ENCODE results near the gene STK32A. TPM values are rescaled to one million over a fixed set of nuclear protein-coding genes. Genes with fewer than 3 reads are reported as not detected.
A peak's percentile ranks its signal among the peaks of the same experiment; 100 is the strongest.

STK32A gene
- total and polyA plus RNA-seq, 2 experiments from 2014 or later = 2.4 to 2.8 TPM

DNA sequence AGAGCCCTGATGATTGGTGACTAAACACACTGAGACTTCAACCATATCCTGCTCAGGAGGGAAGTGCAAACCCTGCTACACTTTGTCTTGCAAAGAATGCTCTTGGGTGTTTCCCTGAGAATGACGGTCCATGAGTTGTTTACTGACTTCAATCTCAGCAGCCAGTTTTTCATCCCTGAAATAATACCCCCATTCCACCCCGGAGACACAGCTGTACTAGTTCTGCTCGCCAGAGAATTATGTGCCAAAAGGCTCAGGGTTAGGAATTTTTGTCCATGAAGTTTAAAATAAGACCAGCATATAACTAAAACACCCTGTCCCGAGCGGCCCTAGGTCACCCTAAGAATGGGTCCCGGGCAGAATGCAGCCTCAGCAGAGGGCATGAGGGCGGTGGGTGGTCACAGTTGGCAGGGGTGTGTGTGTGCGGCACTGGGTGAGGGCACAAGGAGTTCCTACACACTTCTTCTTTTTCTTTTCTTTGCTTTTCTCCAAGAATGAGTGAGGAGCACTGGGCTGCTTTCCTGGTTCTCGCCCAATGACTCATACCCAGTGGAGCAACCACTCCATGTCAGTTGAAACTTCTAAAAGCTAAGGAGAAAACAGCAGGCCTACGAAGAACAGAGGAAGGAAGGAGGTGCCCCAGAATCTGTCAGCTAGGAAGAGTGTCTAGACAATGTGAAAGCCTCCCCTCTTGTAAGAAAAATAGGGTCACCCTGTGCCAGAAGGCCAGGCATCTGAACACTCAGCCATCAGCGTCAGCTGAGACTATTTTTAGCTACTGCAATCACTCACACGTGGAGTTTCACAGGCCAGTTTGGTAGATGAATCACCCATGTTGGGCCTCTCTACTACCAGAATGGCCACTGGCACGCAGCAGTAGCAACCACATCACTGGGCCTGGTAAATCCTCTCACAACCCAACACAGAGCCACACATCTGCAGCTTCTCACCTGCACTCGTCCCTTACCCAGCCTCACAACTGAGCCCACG is 169.1 kb downstream of the STK32A start:
- Histone ChIP-seq H2AFZ (no peak overlapping the region), H4K20me1 (replicated peaks; ENCODE audit: insufficient read depth) (peaks cover 37% of the 10 kb centered on the region), H3K4me1 (ENCODE audit: insufficient read depth) (no peaks in the 10 kb centered on the region), H3K79me2 (replicated peaks; ENCODE audit: insufficient read depth) (0 out of 2 replicates have a peak, but pooled peaks cover 19% of the 10 kb centered on the region), H3K9me2 (ENCODE audit: insufficient read depth) (no peaks in the 10 kb centered on the region), H3F3A (replicated peaks; ENCODE audit: low read depth) (peaks cover 27% of the 10 kb centered on the region), H3K4me3 (no peak overlapping the region), H3K27ac (ENCODE audit: low read depth) (peak overlapping the region; percentile 64; the same call in 1 of the 2 replicates), H3K27me3 (ENCODE audit: insufficient read depth) (no peaks in the 10 kb centered on the region), H3K4me2 (no peak overlapping the region), H3K36me3 (ENCODE audit: insufficient read depth) (peaks cover 97% of the 10 kb centered on the region)
- H3K4me1 Mint-ChIP-seq = no peaks in the 10 kb centered on the region
- ATAC-seq (no peak; the same call in 2 of the 3 replicates), DNase-seq (ENCODE audit: low spot score) (no peak)
- TF ChIP-seq, protein P1, sequence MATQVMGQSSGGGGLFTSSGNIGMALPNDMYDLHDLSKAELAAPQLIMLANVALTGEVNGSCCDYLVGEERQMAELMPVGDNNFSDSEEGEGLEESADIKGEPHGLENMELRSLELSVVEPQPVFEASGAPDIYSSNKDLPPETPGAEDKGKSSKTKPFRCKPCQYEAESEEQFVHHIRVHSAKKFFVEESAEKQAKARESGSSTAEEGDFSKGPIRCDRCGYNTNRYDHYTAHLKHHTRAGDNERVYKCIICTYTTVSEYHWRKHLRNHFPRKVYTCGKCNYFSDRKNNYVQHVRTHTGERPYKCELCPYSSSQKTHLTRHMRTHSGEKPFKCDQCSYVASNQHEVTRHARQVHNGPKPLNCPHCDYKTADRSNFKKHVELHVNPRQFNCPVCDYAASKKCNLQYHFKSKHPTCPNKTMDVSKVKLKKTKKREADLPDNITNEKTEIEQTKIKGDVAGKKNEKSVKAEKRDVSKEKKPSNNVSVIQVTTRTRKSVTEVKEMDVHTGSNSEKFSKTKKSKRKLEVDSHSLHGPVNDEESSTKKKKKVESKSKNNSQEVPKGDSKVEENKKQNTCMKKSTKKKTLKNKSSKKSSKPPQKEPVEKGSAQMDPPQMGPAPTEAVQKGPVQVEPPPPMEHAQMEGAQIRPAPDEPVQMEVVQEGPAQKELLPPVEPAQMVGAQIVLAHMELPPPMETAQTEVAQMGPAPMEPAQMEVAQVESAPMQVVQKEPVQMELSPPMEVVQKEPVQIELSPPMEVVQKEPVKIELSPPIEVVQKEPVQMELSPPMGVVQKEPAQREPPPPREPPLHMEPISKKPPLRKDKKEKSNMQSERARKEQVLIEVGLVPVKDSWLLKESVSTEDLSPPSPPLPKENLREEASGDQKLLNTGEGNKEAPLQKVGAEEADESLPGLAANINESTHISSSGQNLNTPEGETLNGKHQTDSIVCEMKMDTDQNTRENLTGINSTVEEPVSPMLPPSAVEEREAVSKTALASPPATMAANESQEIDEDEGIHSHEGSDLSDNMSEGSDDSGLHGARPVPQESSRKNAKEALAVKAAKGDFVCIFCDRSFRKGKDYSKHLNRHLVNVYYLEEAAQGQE (IDR thresholded peaks at IDR 0.05; ENCODE audit: unreplicated experiment) = no peak
- TF ChIP-seq NANOG (IDR thresholded peaks at IDR 0.05; ENCODE audit: borderline replicate concordance) = no peak
- TF ChIP-seq ZNF114 (CRISPR knock-in tag; IDR thresholded peaks at IDR 0.05) = no peak
- no peak for TF ChIP-seq JUNB (IDR thresholded peaks at IDR 0.05; ENCODE audit: unreplicated experiment)
- TF ChIP-seq, protein P2, sequence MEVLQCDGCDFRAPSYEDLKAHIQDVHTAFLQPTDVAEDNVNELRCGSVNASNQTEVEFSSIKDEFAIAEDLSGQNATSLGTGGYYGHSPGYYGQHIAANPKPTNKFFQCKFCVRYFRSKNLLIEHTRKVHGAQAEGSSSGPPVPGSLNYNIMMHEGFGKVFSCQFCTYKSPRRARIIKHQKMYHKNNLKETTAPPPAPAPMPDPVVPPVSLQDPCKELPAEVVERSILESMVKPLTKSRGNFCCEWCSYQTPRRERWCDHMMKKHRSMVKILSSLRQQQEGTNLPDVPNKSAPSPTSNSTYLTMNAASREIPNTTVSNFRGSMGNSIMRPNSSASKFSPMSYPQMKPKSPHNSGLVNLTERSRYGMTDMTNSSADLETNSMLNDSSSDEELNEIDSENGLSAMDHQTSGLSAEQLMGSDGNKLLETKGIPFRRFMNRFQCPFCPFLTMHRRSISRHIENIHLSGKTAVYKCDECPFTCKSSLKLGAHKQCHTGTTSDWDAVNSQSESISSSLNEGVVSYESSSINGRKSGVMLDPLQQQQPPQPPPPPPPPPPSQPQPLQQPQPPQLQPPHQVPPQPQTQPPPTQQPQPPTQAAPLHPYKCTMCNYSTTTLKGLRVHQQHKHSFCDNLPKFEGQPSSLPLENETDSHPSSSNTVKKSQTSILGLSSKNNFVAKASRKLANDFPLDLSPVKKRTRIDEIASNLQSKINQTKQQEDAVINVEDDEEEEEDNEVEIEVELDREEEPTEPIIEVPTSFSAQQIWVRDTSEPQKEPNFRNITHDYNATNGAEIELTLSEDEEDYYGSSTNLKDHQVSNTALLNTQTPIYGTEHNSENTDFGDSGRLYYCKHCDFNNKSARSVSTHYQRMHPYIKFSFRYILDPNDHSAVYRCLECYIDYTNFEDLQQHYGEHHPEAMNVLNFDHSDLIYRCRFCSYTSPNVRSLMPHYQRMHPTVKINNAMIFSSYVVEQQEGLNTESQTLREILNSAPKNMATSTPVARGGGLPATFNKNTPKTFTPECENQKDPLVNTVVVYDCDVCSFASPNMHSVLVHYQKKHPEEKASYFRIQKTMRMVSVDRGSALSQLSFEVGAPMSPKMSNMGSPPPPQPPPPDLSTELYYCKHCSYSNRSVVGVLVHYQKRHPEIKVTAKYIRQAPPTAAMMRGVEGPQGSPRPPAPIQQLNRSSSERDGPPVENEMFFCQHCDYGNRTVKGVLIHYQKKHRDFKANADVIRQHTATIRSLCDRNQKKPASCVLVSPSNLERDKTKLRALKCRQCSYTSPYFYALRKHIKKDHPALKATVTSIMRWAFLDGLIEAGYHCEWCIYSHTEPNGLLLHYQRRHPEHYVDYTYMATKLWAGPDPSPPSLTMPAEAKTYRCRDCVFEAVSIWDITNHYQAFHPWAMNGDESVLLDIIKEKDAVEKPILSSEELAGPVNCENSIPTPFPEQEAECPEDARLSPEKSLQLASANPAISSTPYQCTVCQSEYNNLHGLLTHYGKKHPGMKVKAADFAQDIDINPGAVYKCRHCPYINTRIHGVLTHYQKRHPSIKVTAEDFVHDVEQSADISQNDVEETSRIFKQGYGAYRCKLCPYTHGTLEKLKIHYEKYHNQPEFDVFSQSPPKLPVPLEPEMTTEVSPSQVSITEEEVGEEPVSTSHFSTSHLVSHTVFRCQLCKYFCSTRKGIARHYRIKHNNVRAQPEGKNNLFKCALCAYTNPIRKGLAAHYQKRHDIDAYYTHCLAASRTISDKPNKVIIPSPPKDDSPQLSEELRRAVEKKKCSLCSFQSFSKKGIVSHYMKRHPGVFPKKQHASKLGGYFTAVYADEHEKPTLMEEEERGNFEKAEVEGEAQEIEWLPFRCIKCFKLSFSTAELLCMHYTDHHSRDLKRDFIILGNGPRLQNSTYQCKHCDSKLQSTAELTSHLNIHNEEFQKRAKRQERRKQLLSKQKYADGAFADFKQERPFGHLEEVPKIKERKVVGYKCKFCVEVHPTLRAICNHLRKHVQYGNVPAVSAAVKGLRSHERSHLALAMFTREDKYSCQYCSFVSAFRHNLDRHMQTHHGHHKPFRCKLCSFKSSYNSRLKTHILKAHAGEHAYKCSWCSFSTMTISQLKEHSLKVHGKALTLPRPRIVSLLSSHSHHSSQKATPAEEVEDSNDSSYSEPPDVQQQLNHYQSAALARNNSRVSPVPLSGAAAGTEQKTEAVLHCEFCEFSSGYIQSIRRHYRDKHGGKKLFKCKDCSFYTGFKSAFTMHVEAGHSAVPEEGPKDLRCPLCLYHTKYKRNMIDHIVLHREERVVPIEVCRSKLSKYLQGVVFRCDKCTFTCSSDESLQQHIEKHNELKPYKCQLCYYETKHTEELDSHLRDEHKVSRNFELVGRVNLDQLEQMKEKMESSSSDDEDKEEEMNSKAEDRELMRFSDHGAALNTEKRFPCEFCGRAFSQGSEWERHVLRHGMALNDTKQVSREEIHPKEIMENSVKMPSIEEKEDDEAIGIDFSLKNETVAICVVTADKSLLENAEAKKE (CRISPR knock-in tag; IDR thresholded peaks at IDR 0.05) = no peak
- no peak for TF ChIP-seq CREB1 (CRISPR knock-in tag; IDR thresholded peaks at IDR 0.05; ENCODE audit: low read depth)
- no peak for TF ChIP-seq EZH2 (IDR thresholded peaks at IDR 0.05; ENCODE audit: low read depth, unreplicated experiment)
- no peak for TF ChIP-seq EZH2phosphoT487 (IDR thresholded peaks at IDR 0.05; ENCODE audit: unreplicated experiment)
- peaks cover 96% of the 10 kb centered on the region for H3K36me3 Mint-ChIP-seq (ENCODE audit: low read depth)
- no peak overlapping the region for H3K4me3 Mint-ChIP-seq
- H3K27me3 Mint-ChIP-seq (ENCODE audit: insufficient read depth, low read depth, poor library complexity) = peaks cover 2% of the 10 kb centered on the region
- H3K27ac Mint-ChIP-seq = peak overlapping the region; percentile 63; the same call in 1 of the 2 replicates
- H3K9me3 Mint-ChIP-seq = no peaks in the 10 kb centered on the region
